Activated CD8-positive, alpha-beta memory T cell treated with anti-CD3 and anti-CD28 coated beads, Interleukin-2, amount 50 U/mL, for 24 hours (primary cell): ENCODE data around the gene SLC32A1.

Experiments
- DNase-seq: peaks from one replicate; pipeline ENCODE4 v3.0.0-alpha.2; 2020; ENCODE audit errors: extremely low read depth

SLC32A1 gene

GRCh38 chr20:38755324-38755910 lies 31.1 kb downstream of the SLC32A1 start:
- no peak for DNase-seq

DNA sequence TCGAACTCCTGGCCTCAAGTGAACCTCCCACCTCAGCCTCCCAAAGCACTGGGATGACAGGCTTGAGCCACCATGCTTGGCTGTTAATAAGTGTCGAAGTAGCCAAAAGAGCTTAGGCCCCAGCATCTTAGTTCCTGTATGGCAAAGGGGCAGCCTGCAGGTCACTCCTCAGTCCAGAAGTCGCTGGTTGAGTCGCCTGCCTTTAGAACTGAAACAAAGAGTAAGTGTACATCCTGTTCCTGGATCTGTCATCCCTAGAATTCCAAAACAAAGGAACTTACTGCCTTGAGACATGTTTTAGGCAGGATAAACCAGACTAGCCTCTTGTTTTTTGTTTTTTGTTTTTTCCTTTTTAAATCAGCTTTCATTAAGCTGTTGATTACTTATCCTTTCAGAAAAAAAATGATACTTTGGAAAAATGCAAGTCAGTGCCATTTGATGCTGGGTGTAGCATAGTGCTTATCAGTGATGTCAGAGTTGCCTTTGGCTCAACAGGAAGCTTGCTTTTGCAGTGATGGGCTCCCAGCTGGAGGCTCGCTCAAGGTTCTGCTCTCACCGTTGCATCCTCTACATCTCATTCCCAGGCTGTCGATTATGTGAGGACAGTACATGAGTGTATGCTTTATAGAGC lies 33.0 kb downstream of the SLC32A1 start:
- no peak for DNase-seq

DNA sequence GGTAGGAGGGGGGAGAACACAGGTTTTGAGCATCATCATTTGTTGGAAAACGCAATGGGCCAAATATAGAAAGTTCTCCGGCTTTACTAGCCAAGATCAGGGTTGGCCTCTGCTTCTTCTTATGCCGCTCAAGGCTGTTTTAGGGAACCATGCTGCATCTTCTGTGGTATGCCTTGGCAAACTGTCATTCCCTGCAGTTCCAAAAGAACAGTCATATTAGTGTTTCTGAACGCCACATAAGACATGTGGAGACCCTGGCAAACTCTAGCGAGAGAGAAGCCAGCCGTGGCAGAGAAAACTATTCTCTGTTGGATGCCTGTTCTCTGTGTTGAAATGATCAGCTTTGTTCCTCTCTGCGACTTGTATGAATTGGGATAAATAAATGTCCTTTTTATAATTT lies 34.8 kb downstream of the SLC32A1 start:
- DNase-seq = no peak

GRCh38 chr20:38760978-38761377 lies 36.7 kb downstream of the SLC32A1 start:
- DNase-seq = no peak

- no peak for DNase-seq
Observed at GRCh38 chr20:38762174-38762573, 37.9 kb downstream of the SLC32A1 start.

DNA sequence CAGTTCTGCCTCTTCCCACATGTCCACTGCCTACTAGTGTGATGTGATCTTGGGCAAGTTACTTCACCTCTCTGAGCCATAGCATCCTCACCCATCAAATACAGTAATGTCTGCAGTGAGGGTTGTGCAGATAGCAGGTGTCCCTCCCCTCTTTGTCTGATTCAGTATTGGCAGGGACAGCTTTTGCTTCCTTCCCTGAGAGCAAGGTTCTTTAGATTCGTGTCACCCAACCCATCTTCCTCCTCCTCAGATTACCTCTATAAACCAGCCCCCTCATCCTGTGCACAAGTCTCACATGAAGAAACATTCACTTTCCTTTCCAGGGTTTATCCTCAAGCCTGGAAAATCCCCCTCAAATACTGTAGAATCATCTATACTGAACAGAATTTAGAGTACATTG lies 39.3 kb downstream of the SLC32A1 start:
- DNase-seq = no peak

GRCh38 chr20:38764567-38765318 lies 40.5 kb downstream of the SLC32A1 start:
- peak; percentile 21 for DNase-seq

DNA sequence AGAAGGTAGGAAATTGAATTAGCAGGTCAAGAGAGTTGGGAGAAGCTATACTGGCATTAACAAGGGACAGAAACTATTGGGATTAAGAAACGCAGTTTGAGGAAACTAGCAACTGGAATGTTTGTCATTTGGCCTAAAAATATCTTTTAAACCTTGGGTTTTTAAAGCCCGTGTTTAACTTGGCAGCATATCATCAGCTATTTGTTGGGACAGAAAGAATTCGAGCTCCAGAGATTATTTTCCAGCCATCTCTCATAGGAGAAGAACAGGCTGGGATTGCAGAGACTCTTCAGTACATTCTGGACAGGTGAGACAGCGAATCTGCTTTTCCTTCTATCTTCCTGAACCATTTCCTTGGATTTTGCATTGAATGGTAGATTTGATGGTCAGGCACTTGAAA lies 41.8 kb downstream of the SLC32A1 start:
- DNase-seq = no peak

DNA sequence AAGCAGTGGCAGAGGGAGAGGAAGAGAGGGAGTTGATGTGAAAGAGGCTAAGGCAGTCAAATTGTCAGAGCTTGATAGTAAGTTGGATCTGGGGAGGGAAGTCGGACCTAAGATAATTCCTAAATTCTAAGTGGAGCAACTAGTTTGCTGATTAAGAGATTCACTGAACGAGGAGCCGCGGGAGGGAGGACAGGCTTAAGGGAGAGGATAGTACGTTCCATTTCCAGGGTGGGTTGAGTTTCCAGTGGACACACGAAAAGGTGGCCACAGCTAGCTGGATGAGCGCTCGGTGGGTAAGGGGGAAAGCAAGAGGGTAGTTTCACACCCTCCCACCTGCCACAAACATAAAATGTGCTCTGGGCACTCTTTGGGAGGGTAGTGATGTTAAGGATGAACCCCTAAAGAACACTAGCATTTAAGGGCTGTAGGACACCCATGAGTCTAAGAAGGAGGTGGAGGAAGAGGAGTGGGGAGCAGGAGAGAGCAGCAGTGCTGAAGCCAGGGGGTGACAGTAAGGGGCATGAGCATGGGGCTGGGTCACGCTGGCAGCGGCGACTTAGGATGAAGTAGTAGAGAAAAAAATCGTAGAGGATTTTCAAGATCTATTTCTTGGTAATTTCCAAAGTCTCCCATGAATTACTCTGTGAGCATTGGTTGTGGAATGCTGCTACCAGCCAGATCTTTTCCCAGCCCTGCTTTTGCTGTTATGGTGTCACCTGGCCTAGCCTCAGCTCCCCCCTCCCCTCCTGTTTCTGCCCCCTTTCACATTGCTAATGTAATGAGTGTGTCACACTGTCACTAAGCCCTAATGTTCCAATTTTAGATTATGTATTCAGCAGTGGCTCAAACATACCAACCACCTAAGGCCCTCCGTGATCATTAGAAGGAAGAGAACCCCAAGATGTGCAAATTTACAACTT lies 45.4 kb downstream of the SLC32A1 start:
- DNase-seq = no peak

DNA sequence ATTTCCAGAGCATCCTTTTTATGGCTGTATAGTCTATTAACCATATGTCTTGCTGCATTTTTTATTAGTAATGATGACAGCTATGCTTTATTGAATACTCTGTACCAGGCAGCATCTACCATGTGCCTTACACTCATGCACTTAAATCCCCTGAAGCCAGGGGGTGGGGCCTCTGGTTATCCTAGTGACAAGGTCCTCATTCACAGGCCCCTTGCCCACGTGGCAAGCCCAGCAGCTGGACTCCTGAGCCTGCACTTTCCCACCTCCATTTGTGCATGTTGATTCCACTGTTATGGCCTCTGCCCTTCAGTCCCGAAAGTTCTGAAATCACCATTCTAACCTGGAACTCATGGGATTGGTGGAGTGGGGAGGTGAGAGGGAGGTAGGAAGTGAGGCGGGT lies 46.3 kb downstream of the SLC32A1 start:
- no peak for DNase-seq

DNA sequence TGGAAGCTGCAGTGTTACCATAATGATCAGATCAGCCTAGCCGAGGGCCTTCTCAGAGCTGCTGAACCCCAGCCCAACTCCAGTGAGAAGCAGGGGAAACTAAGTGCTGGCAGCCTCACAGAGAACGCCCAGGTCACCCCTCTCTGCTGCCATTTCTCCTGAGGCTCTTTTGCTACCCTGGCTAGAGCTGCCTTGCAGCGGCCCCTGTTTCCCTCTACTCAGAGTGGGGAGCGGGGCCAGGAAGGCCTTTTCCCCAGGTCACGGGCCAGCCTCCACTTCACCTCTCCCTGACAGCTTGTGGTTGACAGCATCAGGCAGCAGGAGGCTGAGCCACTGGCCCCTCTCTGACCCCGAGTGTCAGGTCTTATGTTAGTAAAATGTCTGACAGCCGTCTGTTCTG lies 46.7 kb downstream of the SLC32A1 start:
- no peak for DNase-seq

- no peak for DNase-seq
Observed at GRCh38 chr20:38771621-38772020, 47.3 kb downstream of the SLC32A1 start.

DNA sequence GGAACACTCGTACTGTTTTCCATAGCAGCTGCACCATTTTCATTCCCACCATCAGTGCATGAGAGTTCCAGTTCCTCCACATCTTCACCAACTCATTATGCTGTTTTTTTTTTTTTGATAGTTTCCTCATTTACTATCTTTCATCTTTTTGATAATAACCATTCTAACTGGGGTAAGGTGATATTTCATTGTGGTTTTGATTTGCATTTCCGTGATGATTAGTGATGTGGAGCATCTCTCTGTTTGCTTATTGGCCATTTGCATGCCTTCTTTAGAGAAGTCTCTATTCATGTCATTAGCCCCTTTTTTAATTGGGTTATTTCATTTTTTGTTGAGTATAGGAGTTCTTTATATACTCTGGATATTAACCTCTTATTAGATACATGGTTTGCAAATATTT lies 49.9 kb downstream of the SLC32A1 start:
- DNase-seq = no peak

GRCh38 chr20:38776363-38776762 lies 52.1 kb downstream of the SLC32A1 start:
- DNase-seq = no peak
